ENCODE data around the gene CCDC178. TPM values are rescaled to one million over a fixed set of nuclear protein-coding genes. Genes with fewer than 3 reads are reported as not detected.

Gene CCDC178
- total and polyA plus RNA-seq, 2 of the 4 experiments (the other 2 are of a cell fraction), result not detected

- Histone ChIP-seq H3K36me3 (ENCODE audit: control insufficient read depth, insufficient read depth, low read length) (no peaks in the 10 kb centered on the region), H2AFZ (replicated peaks; ENCODE audit: low read length, poor library complexity) (no peak overlapping the region), H2BK15ac (ENCODE audit: low read depth, low read length) (no peak overlapping the region), H4K5ac (ENCODE audit: low read depth, low read length) (no peak overlapping the region), H2AK5ac (ENCODE audit: low read depth, low read length) (no peak overlapping the region), H2BK20ac (ENCODE audit: low read depth, low read length) (no peak overlapping the region), H3K4me2 (ENCODE audit: low read depth, low read length) (no peak overlapping the region), H3K9me1 (ENCODE audit: insufficient read depth, low read length) (no peaks in the 10 kb centered on the region), H3K4me1 (ENCODE audit: control insufficient read depth, insufficient read depth, low read length) (no peaks in the 10 kb centered on the region), H3K27me3 (ENCODE audit: control insufficient read depth, insufficient read depth, low read length) (no peaks in the 10 kb centered on the region), H3K18ac (ENCODE audit: low read depth, low read length) (no peak overlapping the region), H3K4ac (ENCODE audit: low read depth, low read length) (no peak overlapping the region), H3K9me3 (ENCODE audit: control insufficient read depth, insufficient read depth, low read length) (no peaks in the 10 kb centered on the region), H3K79me1 (ENCODE audit: low read depth in 1 of 2, low read length in 2 of 2) (no peaks in the 10 kb centered on the region), H3K27ac (ENCODE audit: insufficient read depth, low read length) (no peak overlapping the region), H4K8ac (ENCODE audit: low read depth in 2 of 2, low read length in 2 of 2) (no peak overlapping the region), H3K9ac (ENCODE audit: low read depth, low read length) (no peak overlapping the region), H2AK9ac (replicated peaks; ENCODE audit: low read depth, low read length, poor library complexity) (no peak overlapping the region), H4K20me1 (ENCODE audit: insufficient read depth, low read length) (no peaks in the 10 kb centered on the region), H4K91ac (ENCODE audit: insufficient read depth, low read depth, low read length) (no peak overlapping the region), H3K56ac (ENCODE audit: extremely low read depth, insufficient read depth, low read length) (no peak overlapping the region), H2BK5ac (ENCODE audit: low read depth, low read length, poor library complexity, severe bottlenecking) (no peak overlapping the region), H3K14ac (replicated peaks; ENCODE audit: low read depth, low read length) (no peak overlapping the region), H3K23ac (ENCODE audit: low read depth, low read length) (no peak overlapping the region), H2BK120ac (ENCODE audit: low read depth, low read length) (no peak overlapping the region), H3K4me3 (ENCODE audit: insufficient read depth, low read depth, low read length) (no peak overlapping the region)
- WGBS, 2 experiments (ENCODE audit: extremely low coverage in 2 of 2, insufficient read length in 1 of 2), result no CpG with 5 or more reads among the region's 1 CpG
- ATAC-seq (ENCODE audit: low read depth) (no peak), DNase-seq (no peak)
- BruUV-seq (replicated peaks), result no TSS peak
- ChIA-PET POLR2A (ENCODE audit: unreplicated experiment) (no interaction called here), CTCF (no interaction called here)
- TF ChIP-seq BHLHE40 (IDR thresholded peaks at IDR 0.05; ENCODE audit: low read depth, low read length), result no peak
- TF ChIP-seq CHD1 (IDR thresholded peaks at IDR 0.05; ENCODE audit: low read depth, low read length), result no peak
- TF ChIP-seq RCOR1 (IDR thresholded peaks at IDR 0.05; ENCODE audit: insufficient replicate concordance, low read length), result no peak
- no peak for TF ChIP-seq RAD21 (IDR thresholded peaks at IDR 0.05; ENCODE audit: low read length)
- TF ChIP-seq, protein P1, sequence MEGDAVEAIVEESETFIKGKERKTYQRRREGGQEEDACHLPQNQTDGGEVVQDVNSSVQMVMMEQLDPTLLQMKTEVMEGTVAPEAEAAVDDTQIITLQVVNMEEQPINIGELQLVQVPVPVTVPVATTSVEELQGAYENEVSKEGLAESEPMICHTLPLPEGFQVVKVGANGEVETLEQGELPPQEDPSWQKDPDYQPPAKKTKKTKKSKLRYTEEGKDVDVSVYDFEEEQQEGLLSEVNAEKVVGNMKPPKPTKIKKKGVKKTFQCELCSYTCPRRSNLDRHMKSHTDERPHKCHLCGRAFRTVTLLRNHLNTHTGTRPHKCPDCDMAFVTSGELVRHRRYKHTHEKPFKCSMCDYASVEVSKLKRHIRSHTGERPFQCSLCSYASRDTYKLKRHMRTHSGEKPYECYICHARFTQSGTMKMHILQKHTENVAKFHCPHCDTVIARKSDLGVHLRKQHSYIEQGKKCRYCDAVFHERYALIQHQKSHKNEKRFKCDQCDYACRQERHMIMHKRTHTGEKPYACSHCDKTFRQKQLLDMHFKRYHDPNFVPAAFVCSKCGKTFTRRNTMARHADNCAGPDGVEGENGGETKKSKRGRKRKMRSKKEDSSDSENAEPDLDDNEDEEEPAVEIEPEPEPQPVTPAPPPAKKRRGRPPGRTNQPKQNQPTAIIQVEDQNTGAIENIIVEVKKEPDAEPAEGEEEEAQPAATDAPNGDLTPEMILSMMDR (conservative IDR thresholded peaks at IDR 0.05; ENCODE audit: low read depth, low read length), result no peak
- TF ChIP-seq CEBPB (IDR thresholded peaks at IDR 0.05; ENCODE audit: low read depth, low read length), result no peak
- no peak for TF ChIP-seq MAFK (IDR thresholded peaks at IDR 0.05; ENCODE audit: low read depth, low read length)
- in situ Hi-C loops (cut with MboI; ENCODE audit: low sequenced_read_pairs), result no loop called here
- dilution Hi-C loops (cut with HindIII; ENCODE audit: low sequenced_read_pairs, unreplicated experiment), result no loop called here
- intact Hi-C loops (cut with micrococcal nuclease), result no loop called here
These were observed 176.0 kb downstream of the CCDC178 start for GRCh38 chr18:33264566-33264965.
